ENCODE measurements around the gene MCL1. TPM values are rescaled to one million over a fixed set of nuclear protein-coding genes. Genes with fewer than 3 reads are reported as not detected.

Gene MCL1
- total RNA-seq, 4 donors from 2014 or later = 505 to 845 (median 657) TPM

DNA sequence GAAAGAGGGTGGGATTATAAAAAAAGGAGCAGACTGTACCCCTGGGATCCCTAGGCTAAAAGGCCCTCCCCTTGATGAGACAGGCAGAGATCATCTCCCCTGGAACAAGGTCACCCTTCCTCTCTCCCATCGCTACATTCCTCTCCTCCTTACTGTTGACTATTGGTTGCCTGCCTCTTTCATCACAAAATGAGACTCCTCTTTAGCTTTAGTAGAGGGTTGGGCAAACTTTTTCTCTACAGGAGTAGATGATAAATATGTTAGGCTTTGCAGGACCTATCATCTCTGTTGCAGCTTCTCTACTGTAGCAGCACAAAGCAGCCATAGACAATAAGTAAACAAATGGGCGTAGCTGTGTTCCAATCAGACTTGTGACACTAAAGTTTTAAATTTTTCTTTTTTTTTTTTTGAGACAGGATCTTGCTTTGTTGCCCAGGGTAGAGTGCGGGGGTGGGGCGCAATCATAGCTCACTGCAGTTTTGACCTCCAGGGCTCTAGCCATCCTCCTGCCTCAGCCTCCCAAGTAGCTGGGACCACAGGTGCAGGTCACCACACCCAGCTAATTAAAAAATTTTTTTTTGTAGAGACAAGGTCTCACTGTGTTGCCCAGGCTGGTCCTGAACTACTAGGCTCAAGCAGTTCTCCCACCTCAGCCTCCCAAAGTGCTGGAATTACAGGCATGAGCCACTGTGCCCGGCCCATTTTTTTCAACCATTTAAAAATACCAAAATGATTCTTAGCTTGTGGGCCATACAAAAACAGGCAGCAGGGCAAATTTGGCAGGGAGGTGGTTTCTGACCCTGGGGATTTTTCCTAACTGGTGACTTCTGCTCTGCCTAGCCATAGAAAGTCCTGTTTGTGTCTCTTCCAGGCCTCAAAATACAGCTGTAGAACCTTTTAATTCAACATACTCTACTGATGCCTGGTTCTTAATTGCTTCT is 15.1 kb downstream of the MCL1 start:
- ATAC-seq (ENCODE audit: low FRiP score) (no peak), DNase-seq (ENCODE audit: low spot score) (no peak)
- TF ChIP-seq, protein P1, sequence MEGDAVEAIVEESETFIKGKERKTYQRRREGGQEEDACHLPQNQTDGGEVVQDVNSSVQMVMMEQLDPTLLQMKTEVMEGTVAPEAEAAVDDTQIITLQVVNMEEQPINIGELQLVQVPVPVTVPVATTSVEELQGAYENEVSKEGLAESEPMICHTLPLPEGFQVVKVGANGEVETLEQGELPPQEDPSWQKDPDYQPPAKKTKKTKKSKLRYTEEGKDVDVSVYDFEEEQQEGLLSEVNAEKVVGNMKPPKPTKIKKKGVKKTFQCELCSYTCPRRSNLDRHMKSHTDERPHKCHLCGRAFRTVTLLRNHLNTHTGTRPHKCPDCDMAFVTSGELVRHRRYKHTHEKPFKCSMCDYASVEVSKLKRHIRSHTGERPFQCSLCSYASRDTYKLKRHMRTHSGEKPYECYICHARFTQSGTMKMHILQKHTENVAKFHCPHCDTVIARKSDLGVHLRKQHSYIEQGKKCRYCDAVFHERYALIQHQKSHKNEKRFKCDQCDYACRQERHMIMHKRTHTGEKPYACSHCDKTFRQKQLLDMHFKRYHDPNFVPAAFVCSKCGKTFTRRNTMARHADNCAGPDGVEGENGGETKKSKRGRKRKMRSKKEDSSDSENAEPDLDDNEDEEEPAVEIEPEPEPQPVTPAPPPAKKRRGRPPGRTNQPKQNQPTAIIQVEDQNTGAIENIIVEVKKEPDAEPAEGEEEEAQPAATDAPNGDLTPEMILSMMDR (IDR thresholded peaks at IDR 0.05) = no peak

DNA sequence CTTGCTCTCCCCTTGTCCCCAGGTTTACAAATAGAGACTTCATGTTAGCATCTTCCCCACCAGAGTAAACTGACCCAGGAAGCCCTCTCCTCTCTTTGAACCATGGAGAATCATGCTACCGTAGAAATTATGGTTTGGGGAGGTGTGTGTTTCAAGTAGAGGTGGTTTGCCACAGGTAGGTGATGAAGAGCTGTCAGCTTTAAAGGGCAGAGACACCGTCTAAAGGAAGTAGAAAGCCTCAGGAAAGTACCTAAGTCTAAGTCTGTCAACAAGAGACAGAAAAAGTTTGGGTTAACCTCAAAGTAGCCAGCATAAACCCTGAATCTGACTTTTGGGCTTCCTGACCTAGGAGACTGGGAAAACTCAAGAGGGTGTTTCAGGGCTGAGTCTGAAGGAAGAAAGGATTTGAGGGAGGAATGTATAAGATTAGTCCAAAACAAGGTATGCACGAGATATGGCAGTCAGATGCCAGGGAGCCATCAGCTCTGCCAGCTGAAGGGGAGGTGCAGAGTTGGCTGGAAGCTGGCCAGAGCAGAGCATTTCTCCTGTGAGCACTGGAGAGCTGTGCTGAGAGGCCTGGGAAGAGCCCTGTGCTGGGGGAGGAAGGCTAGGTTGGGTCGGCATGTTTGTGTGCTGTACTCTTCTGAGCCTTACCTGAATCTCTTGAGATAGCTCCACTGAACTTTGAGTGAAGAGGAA is 15.9 kb downstream of the MCL1 start:
- TF ChIP-seq, protein P1 (IDR thresholded peaks at IDR 0.05) = no peak
- DNase-seq (ENCODE audit: low spot score) (no peak), ATAC-seq (ENCODE audit: low FRiP score) (no peak)

DNA sequence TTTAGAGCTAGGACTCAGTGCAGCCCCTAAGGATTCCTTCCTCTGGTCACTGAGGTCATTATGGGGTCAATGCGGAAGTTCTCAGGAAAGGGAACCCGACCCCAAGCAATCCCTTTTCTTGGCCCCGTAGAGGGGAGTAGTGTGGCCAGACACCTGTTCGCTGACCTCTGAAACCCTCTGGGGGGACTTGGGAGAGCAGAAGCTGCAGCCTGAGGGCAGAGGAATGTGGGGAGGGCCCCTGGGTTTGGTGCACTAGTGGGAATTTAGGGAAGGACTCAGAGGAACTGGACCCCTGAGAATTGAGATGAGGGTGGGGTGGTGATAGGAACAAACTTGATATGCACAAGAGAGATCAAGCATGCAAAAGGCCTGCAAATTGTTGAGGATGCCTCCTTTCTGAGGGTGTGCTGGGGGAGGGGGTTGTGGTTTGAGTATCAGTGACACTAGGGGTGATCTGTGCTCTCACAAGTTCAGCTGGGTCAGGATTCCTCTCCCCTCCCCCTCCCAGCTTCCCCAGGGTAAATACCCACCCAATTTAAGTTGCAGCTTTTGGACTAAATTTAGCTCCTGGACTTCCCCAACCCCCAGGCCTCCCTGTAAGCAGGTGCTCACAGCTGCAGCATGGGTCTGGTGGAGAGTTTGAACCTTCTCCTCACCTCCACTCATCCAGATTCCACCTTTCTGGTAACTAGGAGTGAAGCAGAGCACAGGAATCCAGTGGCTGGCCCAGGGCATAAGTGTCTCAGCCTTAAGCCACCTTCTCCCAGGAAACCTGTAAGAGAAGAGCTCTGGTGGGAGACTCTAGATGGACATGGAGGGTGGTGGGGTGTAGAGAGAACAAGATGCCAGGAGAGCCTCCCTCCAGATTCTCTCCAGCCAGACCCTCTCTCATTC is 16.7 kb downstream of the MCL1 start:
- TF ChIP-seq, protein P1 (IDR thresholded peaks at IDR 0.05) = no peak
- DNase-seq (ENCODE audit: low spot score) (no peak), ATAC-seq (ENCODE audit: low FRiP score) (no peak)

DNA sequence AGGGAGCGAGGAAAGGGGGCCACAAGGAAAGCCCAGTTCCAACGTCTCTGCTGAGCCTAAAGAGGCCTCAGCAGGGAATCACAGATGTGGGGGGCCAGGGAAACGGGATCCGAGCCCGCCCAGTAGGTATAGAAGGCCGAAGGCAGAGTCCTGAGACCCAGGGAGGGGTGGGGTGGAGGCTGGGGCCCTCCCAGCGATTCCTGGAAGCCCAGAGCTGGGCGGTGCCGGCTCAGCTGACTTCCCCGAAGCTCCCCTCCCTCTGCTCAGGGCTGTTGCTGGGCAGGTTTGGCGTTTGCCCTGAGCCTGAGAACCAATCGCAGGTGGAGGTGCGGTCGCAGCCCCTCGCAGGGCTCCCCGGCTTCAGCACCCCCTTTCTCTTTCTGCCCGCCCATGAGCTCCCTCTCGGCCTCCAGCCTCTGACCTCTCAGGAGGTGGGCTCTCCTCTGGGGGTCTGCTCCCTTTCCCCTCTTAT is 17.4 kb downstream of the MCL1 start:
- TF ChIP-seq, protein P1 (IDR thresholded peaks at IDR 0.05) = no peak
- DNase-seq (ENCODE audit: low spot score) (no peak), ATAC-seq (ENCODE audit: low FRiP score) (peak; percentile 62)

DNA sequence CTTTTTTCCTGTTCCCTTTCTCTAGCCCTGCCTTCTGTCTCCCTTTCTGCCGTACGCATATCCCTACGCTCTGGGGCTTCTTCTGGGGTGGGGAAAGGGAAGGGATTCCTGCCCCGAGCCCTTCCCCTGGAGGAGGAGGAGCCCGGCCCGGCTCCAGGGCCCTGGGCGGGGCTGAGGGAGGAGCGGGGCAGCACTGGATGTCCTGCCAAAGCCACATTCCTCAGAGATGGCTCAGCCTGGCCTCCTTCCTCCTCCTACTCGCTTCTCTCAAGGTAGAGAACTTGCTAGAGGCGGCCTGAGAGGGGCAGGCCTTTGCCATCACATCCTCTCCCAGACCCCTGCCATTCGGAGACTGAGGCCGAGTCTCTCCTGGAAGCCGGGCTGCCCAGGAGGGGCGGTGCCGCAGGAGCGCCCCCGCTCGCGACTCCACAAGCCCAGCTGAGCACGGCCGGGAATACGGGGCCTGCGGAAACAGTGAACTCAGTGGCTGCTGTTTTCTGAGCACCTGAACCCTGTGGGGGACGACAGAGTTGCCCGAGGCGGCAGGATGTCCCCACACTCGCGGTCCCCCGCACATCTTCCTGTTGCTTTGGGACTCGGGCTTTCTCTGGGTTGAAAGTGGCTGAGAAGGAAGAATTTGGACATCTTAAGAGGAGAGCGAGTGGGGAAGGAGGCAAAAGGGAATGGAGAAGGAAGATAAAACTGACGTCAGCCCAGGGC is 18.0 kb downstream of the MCL1 start:
- peak; percentile 75 for ATAC-seq (ENCODE audit: low FRiP score)
- TF ChIP-seq, protein P1 (IDR thresholded peaks at IDR 0.05) = no peak
- no peak for DNase-seq (ENCODE audit: low spot score)
